ENCODE results near the gene KLHL6. TPM values are rescaled to one million over a fixed set of nuclear protein-coding genes. Genes with fewer than 3 reads are reported as not detected.

KLHL6 gene
- total RNA-seq, 1 experiment from 2014 or later, result 0.03 TPM

DNA sequence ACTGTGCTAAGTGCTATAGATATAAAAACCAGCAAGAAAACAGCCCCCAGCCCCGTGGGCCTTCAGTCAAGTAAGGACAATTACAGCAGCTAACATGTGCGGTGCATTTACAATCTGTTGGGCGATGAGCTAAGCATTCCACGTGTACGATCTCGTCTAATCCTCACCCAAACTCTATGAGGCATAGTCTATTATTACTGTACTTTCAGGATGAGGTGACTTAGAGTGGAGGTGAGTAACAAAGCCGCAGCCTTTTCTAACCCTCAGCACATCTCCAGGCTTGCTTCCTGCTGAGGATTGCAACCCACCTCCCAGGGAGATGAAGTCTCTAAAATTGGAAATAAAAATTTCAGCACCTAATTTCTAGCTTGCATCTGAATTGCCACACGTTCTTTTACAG is 73.9 kb downstream of the KLHL6 start:
- DNase-seq (ENCODE audit: low read depth, low spot score), result no peak
- no peak for ATAC-seq
- in situ Hi-C loops (cut with HindIII; ENCODE audit: low pct_unique_long_range_greater_than_20kb, low sequenced_read_pairs) (no loop called here), intact Hi-C loops (cut with micrococcal nuclease; ENCODE audit: unreplicated experiment) (no loop called here)
- Histone ChIP-seq H3K27ac (ENCODE audit: low read length) (no peak overlapping the region), H3K9me3 (ENCODE audit: control insufficient read depth, insufficient read depth, low read depth, low read length) (no peaks in the 10 kb centered on the region), H3K4me1 (ENCODE audit: control insufficient read depth, insufficient read depth, low read length) (no peaks in the 10 kb centered on the region), H3K4me3 (ENCODE audit: low read depth in 2 of 2, low read length in 2 of 2) (no peak overlapping the region), H3K27me3 (ENCODE audit: control insufficient read depth, insufficient read depth, low read length) (peaks cover 3% of the 10 kb centered on the region; the same call in 1 of the 2 replicates), H3K36me3 (ENCODE audit: control insufficient read depth, insufficient read depth, low read length) (no peaks in the 10 kb centered on the region)
- CTCF ChIA-PET, result interaction anchor here (0.7 to 1.1 kb wide), 2 partner anchors 186 to 297 kb away, joined by 6 to 10 read pairs; no protein-coding TSS in a partner anchor
- POLR2A ChIA-PET, result no interaction called here
- BruUV-seq (replicated peaks), result no TSS peak
- TF ChIP-seq SIN3A (IDR thresholded peaks at IDR 0.05; ENCODE audit: borderline replicate concordance, insufficient read depth, low read depth, low read length) (no peak), POLR2AphosphoS5 (IDR thresholded peaks at IDR 0.05; ENCODE audit: low read depth, low read length) (no peak), TCF7L2 (IDR thresholded peaks at IDR 0.05; ENCODE audit: low read depth, low read length) (no peak)
- TF ChIP-seq, protein P1, sequence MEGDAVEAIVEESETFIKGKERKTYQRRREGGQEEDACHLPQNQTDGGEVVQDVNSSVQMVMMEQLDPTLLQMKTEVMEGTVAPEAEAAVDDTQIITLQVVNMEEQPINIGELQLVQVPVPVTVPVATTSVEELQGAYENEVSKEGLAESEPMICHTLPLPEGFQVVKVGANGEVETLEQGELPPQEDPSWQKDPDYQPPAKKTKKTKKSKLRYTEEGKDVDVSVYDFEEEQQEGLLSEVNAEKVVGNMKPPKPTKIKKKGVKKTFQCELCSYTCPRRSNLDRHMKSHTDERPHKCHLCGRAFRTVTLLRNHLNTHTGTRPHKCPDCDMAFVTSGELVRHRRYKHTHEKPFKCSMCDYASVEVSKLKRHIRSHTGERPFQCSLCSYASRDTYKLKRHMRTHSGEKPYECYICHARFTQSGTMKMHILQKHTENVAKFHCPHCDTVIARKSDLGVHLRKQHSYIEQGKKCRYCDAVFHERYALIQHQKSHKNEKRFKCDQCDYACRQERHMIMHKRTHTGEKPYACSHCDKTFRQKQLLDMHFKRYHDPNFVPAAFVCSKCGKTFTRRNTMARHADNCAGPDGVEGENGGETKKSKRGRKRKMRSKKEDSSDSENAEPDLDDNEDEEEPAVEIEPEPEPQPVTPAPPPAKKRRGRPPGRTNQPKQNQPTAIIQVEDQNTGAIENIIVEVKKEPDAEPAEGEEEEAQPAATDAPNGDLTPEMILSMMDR (IDR thresholded peaks at IDR 0.05), result no peak
- TF ChIP-seq, protein P2, sequence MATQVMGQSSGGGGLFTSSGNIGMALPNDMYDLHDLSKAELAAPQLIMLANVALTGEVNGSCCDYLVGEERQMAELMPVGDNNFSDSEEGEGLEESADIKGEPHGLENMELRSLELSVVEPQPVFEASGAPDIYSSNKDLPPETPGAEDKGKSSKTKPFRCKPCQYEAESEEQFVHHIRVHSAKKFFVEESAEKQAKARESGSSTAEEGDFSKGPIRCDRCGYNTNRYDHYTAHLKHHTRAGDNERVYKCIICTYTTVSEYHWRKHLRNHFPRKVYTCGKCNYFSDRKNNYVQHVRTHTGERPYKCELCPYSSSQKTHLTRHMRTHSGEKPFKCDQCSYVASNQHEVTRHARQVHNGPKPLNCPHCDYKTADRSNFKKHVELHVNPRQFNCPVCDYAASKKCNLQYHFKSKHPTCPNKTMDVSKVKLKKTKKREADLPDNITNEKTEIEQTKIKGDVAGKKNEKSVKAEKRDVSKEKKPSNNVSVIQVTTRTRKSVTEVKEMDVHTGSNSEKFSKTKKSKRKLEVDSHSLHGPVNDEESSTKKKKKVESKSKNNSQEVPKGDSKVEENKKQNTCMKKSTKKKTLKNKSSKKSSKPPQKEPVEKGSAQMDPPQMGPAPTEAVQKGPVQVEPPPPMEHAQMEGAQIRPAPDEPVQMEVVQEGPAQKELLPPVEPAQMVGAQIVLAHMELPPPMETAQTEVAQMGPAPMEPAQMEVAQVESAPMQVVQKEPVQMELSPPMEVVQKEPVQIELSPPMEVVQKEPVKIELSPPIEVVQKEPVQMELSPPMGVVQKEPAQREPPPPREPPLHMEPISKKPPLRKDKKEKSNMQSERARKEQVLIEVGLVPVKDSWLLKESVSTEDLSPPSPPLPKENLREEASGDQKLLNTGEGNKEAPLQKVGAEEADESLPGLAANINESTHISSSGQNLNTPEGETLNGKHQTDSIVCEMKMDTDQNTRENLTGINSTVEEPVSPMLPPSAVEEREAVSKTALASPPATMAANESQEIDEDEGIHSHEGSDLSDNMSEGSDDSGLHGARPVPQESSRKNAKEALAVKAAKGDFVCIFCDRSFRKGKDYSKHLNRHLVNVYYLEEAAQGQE (IDR thresholded peaks at IDR 0.05; ENCODE audit: insufficient read depth in 1 of 2, low read depth in 2 of 2, low read length in 1 of 2), result no peak

DNA sequence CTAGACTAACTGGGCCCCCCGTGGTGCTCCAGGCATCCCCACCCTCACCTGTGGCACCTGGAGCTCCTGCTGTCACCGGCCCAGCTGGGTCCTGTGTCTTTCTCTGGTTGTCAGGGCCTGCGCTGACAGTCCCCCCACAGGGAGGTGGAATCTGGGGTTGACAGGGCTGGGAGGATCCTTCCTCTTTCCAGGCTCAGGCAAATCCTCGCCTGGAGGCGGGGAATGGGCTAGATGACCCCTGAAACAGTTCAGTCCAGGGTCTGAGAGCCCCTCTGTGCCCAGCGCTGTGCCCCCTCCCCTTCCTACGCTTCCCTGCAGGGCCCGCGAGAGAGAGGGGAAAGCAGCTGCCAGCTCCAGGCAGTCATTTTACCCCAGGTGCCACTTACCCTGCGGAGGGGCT is 77.0 kb downstream of the KLHL6 start:
- no peaks in the 10 kb centered on the region for H3K4me1 ChIP-seq (ENCODE audit: control insufficient read depth, insufficient read depth, low read length)
- TF ChIP-seq POLR2AphosphoS5 (IDR thresholded peaks at IDR 0.05; ENCODE audit: low read depth, low read length) (no peak), SIN3A (IDR thresholded peaks at IDR 0.05; ENCODE audit: borderline replicate concordance, insufficient read depth, low read depth, low read length) (no peak), TCF7L2 (IDR thresholded peaks at IDR 0.05; ENCODE audit: low read depth, low read length) (no peak)
- TF ChIP-seq, protein P1 (IDR thresholded peaks at IDR 0.05), result no peak
- TF ChIP-seq, protein P2 (IDR thresholded peaks at IDR 0.05; ENCODE audit: insufficient read depth in 1 of 2, low read depth in 2 of 2, low read length in 1 of 2), result no peak
- DNase-seq (ENCODE audit: low read depth, low spot score), result no peak
- POLR2A ChIA-PET, result no interaction called here
- no peak overlapping the region for H3K27ac ChIP-seq (ENCODE audit: low read length)
- intact Hi-C loops (cut with micrococcal nuclease; ENCODE audit: unreplicated experiment) (no loop called here), in situ Hi-C loops (cut with HindIII; ENCODE audit: low pct_unique_long_range_greater_than_20kb, low sequenced_read_pairs) (no loop called here)
- CTCF ChIA-PET, result no interaction called here
- BruUV-seq (replicated peaks), result no TSS peak
- no peaks in the 10 kb centered on the region for H3K9me3 ChIP-seq (ENCODE audit: control insufficient read depth, insufficient read depth, low read depth, low read length)
- H3K36me3 ChIP-seq (ENCODE audit: control insufficient read depth, insufficient read depth, low read length), result no peaks in the 10 kb centered on the region
- H3K27me3 ChIP-seq (ENCODE audit: control insufficient read depth, insufficient read depth, low read length), result peaks cover 6% of the 10 kb centered on the region; the same call in 1 of the 2 replicates
- ATAC-seq, result no peak
- no peak overlapping the region for H3K4me3 ChIP-seq (ENCODE audit: low read depth in 2 of 2, low read length in 2 of 2)
